ENCODE data around the gene DDX10. TPM values are rescaled to one million over a fixed set of nuclear protein-coding genes. Genes with fewer than 3 reads are reported as not detected.

DDX10 gene
- total and polyA plus RNA-seq, 7 donors = 10.0 to 18.0 (median 11.4) TPM

DNA sequence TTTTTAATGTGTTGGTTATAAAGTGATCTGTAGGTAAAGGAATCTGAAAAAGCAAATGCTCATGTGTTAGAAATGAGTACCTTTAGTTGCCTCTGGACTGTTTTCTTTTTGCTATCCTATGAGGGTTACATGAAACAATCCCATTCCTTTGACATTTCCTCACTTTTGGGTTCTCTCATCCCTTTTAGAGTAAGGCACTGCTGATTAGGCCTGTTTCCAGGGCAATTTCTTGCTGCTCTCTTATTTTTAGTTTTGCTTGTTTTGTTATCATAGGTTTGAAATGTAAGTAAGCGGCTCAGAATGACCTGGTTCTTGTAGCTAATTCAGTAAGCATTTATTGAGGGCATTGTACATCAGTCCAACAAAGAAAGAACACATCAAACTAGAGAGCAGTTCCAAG, 138.9 kb downstream of the DDX10 start:
- TF ChIP-seq, protein P1, sequence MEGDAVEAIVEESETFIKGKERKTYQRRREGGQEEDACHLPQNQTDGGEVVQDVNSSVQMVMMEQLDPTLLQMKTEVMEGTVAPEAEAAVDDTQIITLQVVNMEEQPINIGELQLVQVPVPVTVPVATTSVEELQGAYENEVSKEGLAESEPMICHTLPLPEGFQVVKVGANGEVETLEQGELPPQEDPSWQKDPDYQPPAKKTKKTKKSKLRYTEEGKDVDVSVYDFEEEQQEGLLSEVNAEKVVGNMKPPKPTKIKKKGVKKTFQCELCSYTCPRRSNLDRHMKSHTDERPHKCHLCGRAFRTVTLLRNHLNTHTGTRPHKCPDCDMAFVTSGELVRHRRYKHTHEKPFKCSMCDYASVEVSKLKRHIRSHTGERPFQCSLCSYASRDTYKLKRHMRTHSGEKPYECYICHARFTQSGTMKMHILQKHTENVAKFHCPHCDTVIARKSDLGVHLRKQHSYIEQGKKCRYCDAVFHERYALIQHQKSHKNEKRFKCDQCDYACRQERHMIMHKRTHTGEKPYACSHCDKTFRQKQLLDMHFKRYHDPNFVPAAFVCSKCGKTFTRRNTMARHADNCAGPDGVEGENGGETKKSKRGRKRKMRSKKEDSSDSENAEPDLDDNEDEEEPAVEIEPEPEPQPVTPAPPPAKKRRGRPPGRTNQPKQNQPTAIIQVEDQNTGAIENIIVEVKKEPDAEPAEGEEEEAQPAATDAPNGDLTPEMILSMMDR (IDR thresholded peaks at IDR 0.05) = no peak

DNA sequence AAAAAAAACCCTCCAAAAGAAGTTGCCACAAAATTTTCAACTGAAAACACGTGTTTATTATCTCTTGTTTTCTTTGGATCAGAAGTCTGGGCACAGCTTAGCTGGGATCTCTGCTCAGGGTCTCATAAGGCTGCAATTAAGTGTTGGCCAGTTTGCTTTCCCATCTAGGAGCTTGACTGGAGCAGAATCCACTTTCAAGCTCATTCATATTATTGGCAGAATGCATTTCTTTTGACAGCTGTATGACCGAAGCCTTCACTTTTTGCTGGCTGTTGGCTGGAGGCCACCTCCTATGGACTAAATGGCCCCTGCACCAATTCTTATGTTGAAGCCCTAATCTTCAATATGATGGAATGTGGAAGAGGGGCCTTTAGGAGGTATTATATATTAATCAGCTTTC, 139.6 kb downstream of the DDX10 start:
- H3K36me3 ChIP-seq (ENCODE audit: insufficient read depth in 1 of 2, low read depth in 1 of 2) = no peaks in the 10 kb centered on the region
- no peak for DNase-seq
- intact Hi-C loops (cut with DNase I) = no loop called here
- H3K4me3 ChIP-seq = no peak overlapping the region
- TF ChIP-seq, protein P1 (IDR thresholded peaks at IDR 0.05) = no peak
- no peaks in the 10 kb centered on the region for H3K9me3 ChIP-seq
- no peaks in the 10 kb centered on the region for H3K27me3 ChIP-seq (ENCODE audit: insufficient read depth in 3 of 3, low read length in 2 of 3)
- 64 to 74% (median 67%) methylated on average over 2 of the region's 2 CpGs for WGBS, 3 donors
- peaks cover 3% of the 10 kb centered on the region for H3K4me1 ChIP-seq
- H3K27ac ChIP-seq = no peak overlapping the region
- ATAC-seq = no peak

More for the DNA sequence above, 138.9 kb downstream of the DDX10 start:
- Histone ChIP-seq H3K27me3 (ENCODE audit: insufficient read depth in 3 of 3, low read length in 2 of 3) (no peaks in the 10 kb centered on the region), H3K36me3 (ENCODE audit: insufficient read depth in 1 of 2, low read depth in 1 of 2) (no peaks in the 10 kb centered on the region), H3K4me3 (no peak overlapping the region), H3K27ac (no peak overlapping the region), H3K9me3 (no peaks in the 10 kb centered on the region), H3K4me1 (peaks cover 3% of the 10 kb centered on the region)
- ATAC-seq (no peak), DNase-seq (no peak)
- intact Hi-C loops (cut with DNase I) = no loop called here
- 57 to 91% (median 82%) methylated on average over 1 of the region's 1 CpG for WGBS, 3 donors

DNA sequence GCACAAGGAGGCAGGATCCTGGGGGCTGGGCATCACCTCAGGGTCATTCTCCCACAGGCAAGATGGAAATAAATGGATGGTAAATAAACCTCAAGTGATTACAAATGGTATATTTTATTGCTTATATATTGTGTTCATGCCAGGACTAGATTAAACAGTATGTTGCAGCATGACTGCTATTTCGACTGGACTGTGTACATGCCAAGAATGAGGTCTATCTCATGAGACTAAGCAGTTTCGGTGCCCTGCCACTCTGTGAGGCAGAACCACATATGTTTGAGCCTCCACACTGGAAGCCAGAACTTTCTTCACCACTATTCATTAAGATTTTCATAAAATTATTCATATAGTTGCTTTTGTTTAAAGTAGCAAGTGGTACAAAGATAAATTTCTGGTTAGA, 140.2 kb downstream of the DDX10 start:
- no peaks in the 10 kb centered on the region for H3K36me3 ChIP-seq (ENCODE audit: insufficient read depth in 1 of 2, low read depth in 1 of 2)
- peaks cover 3% of the 10 kb centered on the region for H3K4me1 ChIP-seq
- no peak for ATAC-seq
- no peak overlapping the region for H3K4me3 ChIP-seq
- no peaks in the 10 kb centered on the region for H3K27me3 ChIP-seq (ENCODE audit: insufficient read depth in 3 of 3, low read length in 2 of 3)
- 49 to 74% (median 57%) methylated on average over 2 of the region's 2 CpGs for WGBS, 3 donors
- H3K27ac ChIP-seq = no peak overlapping the region
- intact Hi-C loops (cut with DNase I) = no loop called here
- TF ChIP-seq, protein P1 (IDR thresholded peaks at IDR 0.05) = no peak
- no peaks in the 10 kb centered on the region for H3K9me3 ChIP-seq
- no peak for DNase-seq

DNA sequence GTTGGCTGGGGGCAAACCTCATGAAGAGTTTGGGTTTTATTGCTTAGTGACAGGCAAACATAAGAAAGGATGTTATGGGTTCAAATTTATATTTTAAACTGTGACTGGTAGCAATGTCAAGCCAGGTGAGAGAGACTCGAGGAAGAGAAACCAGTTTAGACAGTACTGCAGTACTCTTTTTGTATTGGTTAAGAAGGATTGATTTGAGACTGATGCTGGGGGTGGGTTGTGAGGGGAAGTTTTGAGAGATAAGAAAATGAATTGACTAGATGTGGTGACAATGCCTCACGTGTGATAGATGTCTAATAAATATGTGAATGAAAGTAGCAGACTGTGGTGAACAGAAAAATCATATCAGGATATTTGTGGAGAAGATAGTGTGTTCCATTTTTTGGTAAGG, 142.4 kb downstream of the DDX10 start:
- no peaks in the 10 kb centered on the region for H3K27me3 ChIP-seq (ENCODE audit: insufficient read depth in 3 of 3, low read length in 2 of 3)
- ATAC-seq (no peak), DNase-seq (no peak)
- 91 to 94% (median 93%) methylated on average over 2 of the region's 2 CpGs for WGBS, 3 donors
- H3K4me3 ChIP-seq = no peak overlapping the region
- H3K36me3 ChIP-seq (ENCODE audit: insufficient read depth in 1 of 2, low read depth in 1 of 2) = no peaks in the 10 kb centered on the region
- no peaks in the 10 kb centered on the region for H3K9me3 ChIP-seq
- intact Hi-C loops (cut with DNase I) = no loop called here
- H3K4me1 ChIP-seq = peaks cover 3% of the 10 kb centered on the region
- TF ChIP-seq, protein P1 (IDR thresholded peaks at IDR 0.05) = no peak
- no peak overlapping the region for H3K27ac ChIP-seq

DNA sequence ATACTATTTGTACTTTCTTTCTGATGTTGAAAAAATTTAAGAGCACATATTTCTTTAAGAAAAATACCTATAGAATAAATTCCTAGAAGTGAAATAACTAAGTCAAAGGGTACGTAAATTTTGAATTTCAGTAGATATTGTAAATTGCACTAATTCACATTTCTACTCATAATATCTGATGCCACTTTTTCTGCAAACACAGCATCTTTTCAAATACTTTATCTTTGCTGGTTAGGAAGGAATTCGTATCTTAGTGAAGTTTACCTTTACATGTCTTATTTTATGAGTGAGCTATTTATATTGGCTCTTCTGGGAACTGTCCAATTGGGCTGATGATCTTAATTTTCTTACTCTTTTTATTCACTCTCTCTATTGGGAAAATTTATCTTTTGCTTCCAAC, 148.2 kb downstream of the DDX10 start:
- intact Hi-C loops (cut with DNase I) = no loop called here
- ATAC-seq (no peak), DNase-seq (no peak)
- TF ChIP-seq, protein P1 (IDR thresholded peaks at IDR 0.05) = no peak
- no peak overlapping the region for H3K27ac ChIP-seq
- no peak overlapping the region for H3K4me3 ChIP-seq
- WGBS, 3 donors = 90 to 98% (median 91%) methylated on average over 2 of the region's 2 CpGs
- H3K36me3 ChIP-seq (ENCODE audit: insufficient read depth in 1 of 2, low read depth in 1 of 2) = no peaks in the 10 kb centered on the region
- H3K4me1 ChIP-seq = no peaks in the 10 kb centered on the region
- H3K9me3 ChIP-seq = no peaks in the 10 kb centered on the region
- no peaks in the 10 kb centered on the region for H3K27me3 ChIP-seq (ENCODE audit: insufficient read depth in 3 of 3, low read length in 2 of 3)

All from psoas muscle (tissue), 8 donors.